ENCODE data around the gene HNRNPF. TPM values are rescaled to one million over a fixed set of nuclear protein-coding genes. Genes with fewer than 3 reads are reported as not detected.

The HNRNPF gene
- total RNA-seq, 1 donor from 2014 or later: 173 TPM

DNA sequence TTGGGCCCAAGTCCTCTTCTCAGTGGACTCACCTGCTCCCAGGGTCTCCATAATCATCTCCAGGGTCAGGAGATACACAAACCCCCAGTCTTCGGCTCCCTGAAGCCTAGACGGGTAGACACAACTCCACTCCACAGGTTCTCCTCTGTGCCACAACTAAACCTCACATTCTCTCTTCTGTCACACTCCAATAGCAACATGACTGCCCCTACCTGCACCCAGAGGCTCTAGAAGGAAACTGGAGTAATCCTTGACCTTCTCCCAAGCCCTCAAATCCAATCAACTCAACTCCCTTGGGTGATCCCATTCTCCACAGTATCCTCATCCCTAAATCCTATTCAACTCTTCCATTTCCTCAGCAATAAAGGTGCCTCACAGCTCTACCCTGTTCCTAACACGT is 16.2 kb downstream of the HNRNPF start:
- no peak for TF ChIP-seq CTCF (IDR thresholded peaks at IDR 0.05)
- intact Hi-C loops (cut with DNase I): no loop called here
- ATAC-seq (no peak), DNase-seq (no peak)
- Histone ChIP-seq H3K36me3 (peaks cover 71% of the 10 kb centered on the region), H3K27me3 (ENCODE audit: low read depth) (no peaks in the 10 kb centered on the region), H3K27ac (no peak overlapping the region), H3K9me3 (no peaks in the 10 kb centered on the region), H3K4me3 (no peak overlapping the region), H3K4me1 (peaks cover 51% of the 10 kb centered on the region)

DNA sequence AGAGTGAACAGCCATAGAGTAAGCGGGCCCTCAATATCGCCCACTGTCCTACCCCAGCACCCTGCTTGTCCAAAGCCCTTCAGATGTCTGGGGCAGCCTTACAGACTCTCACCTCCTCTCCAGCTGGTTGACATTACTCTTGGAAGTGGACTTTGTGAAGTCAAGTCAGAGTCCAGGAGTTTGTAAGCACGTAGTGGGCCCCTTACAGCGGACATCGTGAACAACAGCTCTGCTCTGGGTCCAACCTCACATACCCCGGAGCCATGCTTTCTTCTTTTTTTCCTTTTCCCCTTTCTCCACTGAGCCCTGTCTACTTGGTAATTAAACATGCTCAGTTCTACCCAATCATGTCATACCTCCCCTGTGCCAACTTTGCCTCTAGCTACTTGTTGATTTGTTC is 17.5 kb downstream of the HNRNPF start:
- Histone ChIP-seq H3K27ac (no peak overlapping the region), H3K4me3 (no peak overlapping the region), H3K4me1 (peaks cover 46% of the 10 kb centered on the region), H3K36me3 (peaks cover 83% of the 10 kb centered on the region), H3K27me3 (ENCODE audit: low read depth) (no peaks in the 10 kb centered on the region), H3K9me3 (no peaks in the 10 kb centered on the region)
- no peak for DNase-seq
- no peak for TF ChIP-seq CTCF (IDR thresholded peaks at IDR 0.05)
- no peak for ATAC-seq
- intact Hi-C loops (cut with DNase I): no loop called here

DNA sequence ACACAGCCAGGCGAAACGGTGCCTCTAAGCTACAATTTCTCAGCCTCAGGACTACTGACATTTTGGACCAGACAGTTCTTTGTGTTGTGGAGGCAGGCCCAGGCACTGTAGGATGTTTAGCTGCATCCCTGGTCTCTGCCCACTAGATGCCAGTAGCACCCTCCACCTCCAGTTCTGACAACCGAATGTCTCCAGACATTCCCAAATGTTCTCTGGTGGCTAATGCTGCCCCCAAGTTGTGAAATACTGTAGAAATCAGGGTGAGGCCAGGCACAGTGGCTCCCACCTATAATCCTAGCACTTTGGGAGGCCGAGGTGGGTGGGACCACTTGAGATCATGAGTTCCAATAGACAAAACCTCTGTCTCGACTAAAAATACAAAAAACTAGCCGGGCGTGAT is 18.2 kb downstream of the HNRNPF start:
- H3K4me1 ChIP-seq: peaks cover 44% of the 10 kb centered on the region
- H3K36me3 ChIP-seq: peaks cover 91% of the 10 kb centered on the region
- no peaks in the 10 kb centered on the region for H3K9me3 ChIP-seq
- H3K4me3 ChIP-seq: no peak overlapping the region
- TF ChIP-seq CTCF (IDR thresholded peaks at IDR 0.05): peak; percentile 37
- H3K27me3 ChIP-seq (ENCODE audit: low read depth): no peaks in the 10 kb centered on the region
- intact Hi-C loops (cut with DNase I): no loop called here
- H3K27ac ChIP-seq: no peak overlapping the region
- ATAC-seq (peak; percentile 41 to 49), DNase-seq (no peak)

DNA sequence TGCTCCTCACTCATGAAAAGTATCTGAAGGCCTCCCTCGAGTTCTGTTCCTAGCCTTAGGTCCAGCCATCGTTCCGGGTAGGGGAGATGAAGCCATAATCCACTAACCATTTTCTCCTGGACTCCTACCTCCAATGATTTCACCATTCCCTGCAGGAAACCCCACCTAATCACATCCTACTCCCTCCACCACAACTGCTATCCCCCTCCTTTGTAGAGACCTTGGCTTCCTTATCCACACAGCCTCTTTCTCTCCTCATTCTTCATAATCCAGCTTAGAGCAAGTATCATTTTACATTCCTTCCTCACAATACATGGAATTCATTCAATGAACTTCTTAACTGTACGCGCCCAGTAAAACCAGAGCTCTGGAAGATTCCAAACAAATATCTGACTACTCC is 18.7 kb downstream of the HNRNPF start:
- no peaks in the 10 kb centered on the region for H3K9me3 ChIP-seq
- DNase-seq (no peak), ATAC-seq (no peak)
- intact Hi-C loops (cut with DNase I): no loop called here
- peaks cover 40% of the 10 kb centered on the region for H3K4me1 ChIP-seq
- TF ChIP-seq CTCF (IDR thresholded peaks at IDR 0.05): no peak
- no peak overlapping the region for H3K4me3 ChIP-seq
- H3K27ac ChIP-seq: no peak overlapping the region
- peaks cover 95% of the 10 kb centered on the region for H3K36me3 ChIP-seq
- H3K27me3 ChIP-seq (ENCODE audit: low read depth): no peaks in the 10 kb centered on the region

- Histone ChIP-seq H3K4me1 (peaks cover 35% of the 10 kb centered on the region), H3K27ac (no peak overlapping the region), H3K9me3 (no peaks in the 10 kb centered on the region), H3K4me3 (no peak overlapping the region), H3K36me3 (peaks cover 99% of the 10 kb centered on the region), H3K27me3 (ENCODE audit: low read depth) (no peaks in the 10 kb centered on the region)
- TF ChIP-seq CTCF (IDR thresholded peaks at IDR 0.05): no peak
- ATAC-seq: no peak
- intact Hi-C loops (cut with DNase I): no loop called here
- no peak for DNase-seq
Measured at GRCh38 chr10:43389867-43390266, 19.1 kb downstream of the HNRNPF start.

- intact Hi-C loops (cut with DNase I): no loop called here
- Histone ChIP-seq H3K36me3 (peaks cover 81% of the 10 kb centered on the region), H3K9me3 (no peaks in the 10 kb centered on the region), H3K27me3 (ENCODE audit: low read depth) (no peaks in the 10 kb centered on the region), H3K4me1 (peaks cover 18% of the 10 kb centered on the region), H3K4me3 (no peak overlapping the region), H3K27ac (no peak overlapping the region)
- DNase-seq (no peak), ATAC-seq (no peak)
- TF ChIP-seq CTCF (IDR thresholded peaks at IDR 0.05): no peak
Measured at GRCh38 chr10:43387678-43388032, 21.3 kb downstream of the HNRNPF start.
